HTR-8/SVneo (cell line): ENCODE results near the gene PLXNB3.
"Not testable (repeated sequence)": the region's sequence is repeated elsewhere in the genome, so short reads cannot be mapped to it uniquely, and the experiment has no call there.

ENCODE experiments used
- DNase-seq: peaks from one replicate; pipeline ENCODE4 v3.0.0; 2011; ENCODE audit warnings: low spot score, mixed read lengths; ENCODE audit not compliant: insufficient read length
- FAIRE-seq: peaks from 2 replicates; lab custom pipeline; 2011; peaks lifted over from hg19 to GRCh38; lab: Jason Lieb, UNC

The PLXNB3 gene

GRCh38 chrX:153763989-153764755 lies at the start of gene PLXNB3:
Gene PLXNB3 (plus strand): TSS chrX:153764249. CDS start chrX:153765536, 1,287 bp downstream.
- FAIRE-seq (peak; percentile 80), DNase-seq (peak; percentile 77)

- no peak for FAIRE-seq
- no peak for DNase-seq
These were observed 49.8 kb upstream of the PLXNB3 start for GRCh38 chrX:153714256-153714655.

- DNase-seq (no peak), FAIRE-seq (no peak)
These were observed 46.6 kb upstream of the PLXNB3 start for GRCh38 chrX:153717445-153717844.

- FAIRE-seq (no peak), DNase-seq (no peak)
These were observed 44.8 kb upstream of the PLXNB3 start for GRCh38 chrX:153719238-153719637.

DNA sequence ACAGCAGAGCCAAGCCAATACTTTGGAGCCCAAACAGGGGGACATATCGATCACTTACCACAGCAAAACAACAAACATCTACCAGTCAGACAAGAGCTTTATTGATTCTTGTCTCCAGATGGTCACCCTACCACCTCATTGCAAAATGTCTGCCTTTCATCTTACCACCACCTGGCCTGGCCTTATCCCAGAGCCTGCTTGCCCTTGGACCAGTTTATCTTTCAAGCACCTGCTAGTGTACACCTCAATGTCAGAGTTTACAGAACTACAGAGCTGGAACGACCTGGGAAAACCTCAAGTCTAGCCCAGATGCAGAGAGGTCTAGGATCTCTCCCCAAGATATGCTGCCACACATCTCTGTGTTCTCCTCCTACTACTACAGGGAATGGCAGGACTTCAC lies 44.3 kb upstream of the PLXNB3 start:
- FAIRE-seq (no peak), DNase-seq (no peak)

DNA sequence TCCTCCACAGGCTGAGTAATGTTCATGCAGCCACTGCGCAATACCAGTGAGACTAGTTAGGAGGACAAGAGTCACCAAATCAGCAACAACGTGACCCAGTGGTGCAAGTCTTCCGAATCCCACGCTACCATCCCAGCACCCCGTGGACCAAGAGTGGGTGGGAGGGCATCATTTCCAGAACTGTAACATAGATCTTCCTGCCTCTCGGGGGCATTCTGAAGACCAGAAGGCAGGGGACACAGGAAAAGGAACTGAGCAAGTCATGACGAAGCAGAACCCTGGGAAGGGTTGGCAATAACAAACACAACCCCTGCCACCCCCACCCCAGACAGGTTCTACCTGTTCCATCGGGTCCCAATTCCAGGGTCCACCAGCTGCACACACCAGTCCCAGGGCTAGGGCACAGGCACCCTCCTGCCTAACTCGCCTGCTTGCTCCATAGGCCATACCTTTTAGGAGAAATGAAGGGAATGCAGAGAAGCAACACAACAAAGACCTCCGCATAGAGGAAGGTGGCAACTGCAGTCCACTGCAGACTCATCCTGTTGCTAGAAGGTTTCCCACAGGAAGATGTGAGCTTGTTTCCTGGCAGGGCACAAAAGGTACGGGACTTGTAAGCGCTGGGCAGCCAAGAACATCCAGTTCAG lies 41.2 kb upstream of the PLXNB3 start:
- FAIRE-seq (no peak), DNase-seq (no peak)

DNA sequence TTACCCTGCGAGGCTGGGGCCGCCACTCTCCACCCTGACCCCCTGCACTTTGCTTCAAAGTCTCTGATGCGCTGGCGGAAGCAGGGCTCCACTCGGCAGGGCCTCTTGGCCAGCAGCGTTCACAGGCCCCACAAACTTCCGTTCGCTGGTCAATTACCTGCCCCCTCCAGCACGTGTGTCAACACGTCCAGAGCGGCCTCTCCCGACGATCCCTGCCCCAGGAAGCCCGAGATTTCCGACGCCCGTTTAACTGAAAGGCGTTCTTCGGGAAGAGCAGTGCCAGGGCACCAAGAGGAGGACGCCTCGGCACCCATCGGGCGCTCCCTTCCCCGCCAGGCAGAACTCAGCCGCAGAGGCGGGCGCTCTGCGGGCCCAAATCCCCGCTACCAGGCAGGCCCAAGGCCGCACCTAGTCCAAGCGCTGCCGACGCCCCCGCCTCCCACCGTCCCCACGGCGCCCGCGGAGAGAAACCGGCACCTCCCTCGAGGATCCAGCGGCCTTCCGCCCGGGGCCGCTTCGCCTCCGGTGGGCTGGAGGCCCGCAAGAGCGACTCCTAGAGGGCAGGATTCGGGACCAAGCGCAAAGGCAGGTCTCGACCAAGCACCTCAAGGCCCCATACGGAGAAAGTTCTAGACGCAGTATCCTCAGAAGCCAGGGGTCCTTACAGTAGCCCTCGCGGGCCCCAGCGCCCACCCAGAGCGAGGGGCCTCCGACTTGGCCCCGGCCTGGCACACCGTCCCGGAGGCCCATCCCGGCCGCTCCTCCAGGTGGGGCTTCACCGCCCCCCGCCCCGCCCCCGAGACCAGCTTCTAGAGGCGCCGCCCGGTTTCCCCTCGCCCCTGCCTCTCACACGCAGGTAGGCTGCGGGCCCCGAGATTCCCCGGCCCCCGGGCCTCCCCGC lies 40.4 kb upstream of the PLXNB3 start:
- DNase-seq (peak; percentile 11), FAIRE-seq (no peak)

DNA sequence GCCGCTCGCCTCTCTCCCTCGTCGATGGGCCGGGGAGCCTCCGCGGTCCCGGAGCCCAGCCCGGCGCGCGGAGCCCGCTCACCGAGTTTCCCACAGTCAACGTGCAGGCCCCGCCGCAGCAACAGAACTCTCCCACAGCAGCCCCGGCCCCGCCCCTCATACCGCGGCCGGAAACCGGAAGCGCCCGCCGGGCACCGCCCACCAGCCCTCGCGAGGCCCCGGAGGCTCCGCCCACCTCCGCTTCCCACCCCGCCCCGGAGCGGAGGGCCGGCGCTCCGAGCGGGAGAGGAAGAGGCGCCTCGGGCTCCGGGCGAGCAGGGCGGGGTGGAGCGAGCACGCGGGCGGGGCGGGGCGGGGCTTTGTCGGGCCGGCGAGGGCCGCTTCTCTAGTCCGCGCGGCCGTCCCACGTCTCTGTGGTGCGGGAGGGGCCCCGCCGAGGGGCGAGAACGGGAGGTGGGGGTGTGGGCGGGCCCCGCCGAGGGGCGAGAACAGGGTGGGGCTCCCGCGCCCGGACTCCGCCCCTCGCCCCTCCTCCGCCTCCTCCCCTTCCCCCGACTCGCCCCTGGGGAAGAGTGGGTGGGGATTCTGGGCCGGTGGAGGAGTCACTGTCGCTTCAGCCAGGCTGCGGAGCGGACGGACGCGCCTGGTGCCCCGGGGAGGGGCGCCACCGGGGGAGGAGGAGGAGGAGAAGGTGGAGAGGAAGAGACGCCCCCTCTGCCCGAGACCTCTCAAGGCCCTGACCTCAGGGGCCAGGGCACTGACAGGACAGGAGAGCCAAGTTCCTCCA lies 39.6 kb upstream of the PLXNB3 start, which contains the start of the genes ABCD1 and BCAP31:
TSS of gene ABCD1 (plus strand) at position 605 of the 787 bp plus-strand sequence. CDS start 411 bp downstream, outside the sequence.
TSS of gene BCAP31 (minus strand) at position 136 of the 787 bp plus-strand sequence. CDS start 1,143 bp downstream, outside the sequence.
- DNase-seq (peak; percentile 80), FAIRE-seq (no peak)

GRCh38 chrX:153725039-153725831 lies 38.8 kb upstream of the PLXNB3 start:
- FAIRE-seq: no peak
- DNase-seq: no peak

GRCh38 chrX:153725832-153726285 lies 38.2 kb upstream of the PLXNB3 start:
- no peak for DNase-seq

GRCh38 chrX:153726286-153727122 lies 37.5 kb upstream of the PLXNB3 start:
- no peak for DNase-seq
- FAIRE-seq: no peak

More at GRCh38 chrX:153725832-153726285, 38.2 kb upstream of the PLXNB3 start:
- FAIRE-seq: no peak

DNA sequence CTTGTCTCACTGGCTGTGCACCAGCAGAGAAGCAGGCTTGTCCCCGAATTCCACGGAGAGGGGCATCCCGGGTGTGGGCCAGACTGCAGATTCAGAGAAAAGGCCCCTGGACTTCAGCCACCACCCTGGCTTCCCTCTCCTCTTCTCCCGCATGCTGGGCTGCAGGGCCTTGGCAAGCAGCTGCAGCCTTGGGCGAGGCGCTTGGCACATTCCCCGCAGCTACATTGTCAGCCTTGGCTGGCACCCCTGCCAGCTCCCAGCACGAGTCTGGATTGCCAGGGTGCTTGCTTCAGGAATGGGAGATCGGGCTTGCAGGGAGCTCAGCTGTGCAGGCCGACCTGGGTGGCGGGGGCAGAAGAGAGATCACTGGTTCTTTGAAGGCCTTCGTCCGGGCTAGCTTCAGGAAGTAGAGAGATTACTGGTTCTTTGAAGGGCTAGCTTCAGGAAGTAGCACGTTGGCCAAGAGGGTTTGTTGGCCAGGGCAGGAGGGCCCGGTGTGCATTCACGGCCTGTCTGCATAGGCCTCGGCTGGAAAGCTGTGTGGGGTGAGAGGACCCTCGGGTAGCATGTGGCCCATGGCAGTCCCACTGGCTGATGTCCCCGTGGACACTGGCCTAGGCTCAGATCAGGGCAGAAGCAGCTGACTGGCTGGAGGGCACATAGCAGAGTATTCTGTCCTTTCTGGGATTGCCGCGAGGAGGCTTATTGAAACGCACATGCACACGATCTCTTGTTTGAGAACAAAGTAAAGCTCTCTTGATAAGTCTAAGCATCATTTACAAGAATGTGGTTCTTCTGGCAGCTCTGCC lies 36.7 kb upstream of the PLXNB3 start:
- FAIRE-seq (no peak), DNase-seq (no peak)

DNA sequence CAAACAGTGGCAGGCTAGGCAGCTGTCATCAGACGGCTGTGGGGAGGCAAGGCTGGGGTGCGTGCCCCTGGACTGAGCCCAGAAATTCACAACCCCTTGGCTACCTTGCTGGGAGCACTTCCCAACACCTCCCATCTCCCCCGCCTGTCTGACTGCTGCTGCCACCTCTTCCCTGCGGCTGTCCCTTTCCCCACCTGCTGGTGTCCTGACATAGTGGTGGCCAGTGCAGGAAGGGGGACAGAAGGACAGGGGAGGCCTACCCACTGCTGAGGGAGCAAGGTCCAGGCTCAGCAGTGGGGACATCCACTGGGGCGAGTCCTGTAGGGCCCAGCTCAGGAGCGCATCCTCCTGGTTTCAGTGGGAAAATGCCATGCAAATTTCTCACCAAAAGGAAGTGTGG lies 36.0 kb upstream of the PLXNB3 start:
- FAIRE-seq: no peak
- no peak for DNase-seq

DNA sequence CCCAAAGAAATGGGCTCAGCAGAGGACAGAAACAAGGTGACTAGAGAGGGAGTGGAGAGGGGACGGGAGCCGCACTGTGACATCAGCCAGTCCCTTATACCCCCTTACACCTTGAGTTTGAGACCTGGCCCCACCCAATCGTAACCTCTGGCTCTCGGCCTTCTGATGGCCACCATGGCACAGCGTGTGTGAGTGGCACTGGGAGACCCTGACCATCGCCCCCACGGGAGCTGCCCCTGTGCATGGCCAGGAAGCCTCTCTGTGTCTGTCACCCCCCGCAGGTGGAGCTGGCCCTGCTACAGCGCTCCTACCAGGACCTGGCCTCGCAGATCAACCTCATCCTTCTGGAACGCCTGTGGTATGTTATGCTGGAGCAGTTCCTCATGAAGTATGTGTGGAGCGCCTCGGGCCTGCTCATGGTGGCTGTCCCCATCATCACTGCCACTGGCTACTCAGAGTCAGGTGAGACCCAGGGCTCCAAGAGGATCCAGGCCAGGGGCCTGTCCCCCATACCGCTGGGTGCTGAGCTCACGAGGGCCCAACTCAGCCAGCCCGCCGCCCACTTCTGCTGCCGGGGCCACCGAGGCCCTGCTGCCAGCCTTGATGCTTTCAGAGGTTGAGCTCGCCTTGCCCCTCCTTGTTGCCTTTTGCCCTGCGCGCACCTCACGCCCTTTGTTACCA lies 35.0 kb upstream of the PLXNB3 start:
- DNase-seq: no peak
- no peak for FAIRE-seq

DNA sequence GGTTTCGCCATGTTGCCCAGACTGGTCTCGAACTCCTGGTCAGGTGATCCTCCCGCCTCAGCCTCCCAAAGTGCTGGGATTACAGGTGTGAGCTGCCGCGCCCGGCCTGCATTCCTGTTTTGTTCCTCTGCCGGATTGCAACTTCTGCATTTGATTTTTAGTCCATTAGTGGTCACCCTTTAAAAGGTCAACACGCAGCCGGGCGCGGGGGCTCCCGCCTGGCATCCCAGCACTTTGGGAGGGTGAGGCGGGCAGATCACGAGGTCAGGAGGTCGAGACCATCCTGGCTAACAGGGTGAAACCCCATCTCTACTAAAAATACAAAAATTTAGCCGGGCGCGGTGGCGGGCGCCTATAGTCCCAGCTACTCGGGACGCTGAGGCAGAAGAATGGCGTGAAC lies 33.9 kb upstream of the PLXNB3 start:
- not testable (repeated sequence) for DNase-seq, FAIRE-seq

DNA sequence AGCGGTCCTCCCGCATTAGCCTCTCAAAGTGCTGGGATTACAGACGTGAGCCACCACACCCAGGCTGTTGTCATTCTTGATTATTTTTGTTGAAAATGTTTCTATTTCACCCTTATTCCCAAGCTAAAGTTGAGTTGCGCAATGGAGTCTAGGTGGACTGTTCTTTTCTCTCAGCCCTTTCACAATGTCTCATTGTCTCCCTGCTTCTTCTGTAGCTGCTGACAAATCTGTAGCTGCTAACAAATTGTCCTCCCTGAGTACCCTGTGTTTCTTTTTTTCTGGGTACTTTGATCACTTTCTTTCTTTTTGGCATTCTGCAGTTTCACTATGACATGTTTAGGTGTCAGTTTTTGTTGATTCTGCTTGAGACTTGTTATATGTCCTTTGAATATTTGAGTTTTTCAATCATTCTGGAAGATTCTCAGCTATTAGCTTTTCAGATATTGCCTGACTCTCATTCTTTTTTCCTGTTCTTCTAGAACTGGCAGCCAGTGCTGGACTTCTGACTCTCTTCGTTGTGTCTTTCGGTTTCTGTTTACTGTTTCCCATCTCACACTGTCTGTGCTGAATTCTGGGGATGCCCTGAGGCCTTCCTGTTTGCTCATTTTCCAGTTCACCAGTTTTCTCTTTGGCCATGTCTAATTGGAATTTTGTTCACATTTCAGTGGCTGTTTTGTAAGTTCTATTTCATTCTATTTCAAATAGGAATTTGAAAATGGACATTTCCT lies 32.8 kb upstream of the PLXNB3 start:
- DNase-seq (no peak), FAIRE-seq (no peak)
